K562 (cell line): ENCODE results near the gene OR4D9. TPM values are rescaled to one million over a fixed set of nuclear protein-coding genes. Genes with fewer than 3 reads are reported as not detected.
"Not testable (repeated sequence)": the region's sequence is repeated elsewhere in the genome, so short reads cannot be mapped to it uniquely, and the experiment has no call there.

Source experiments
- ATAC-seq: fragments of 200-7000 bp; cut with Tn5 transposase; 3 replicates; pipeline ENCODE4 v1.9.1; 2020; ENCODE audit warnings: moderate library complexity
- BruUV-seq: library from RNA; stranded (reverse); fragments of 400-500 nt; replicated peaks from 2 replicates; lab custom pipeline; 2021; lab: Mats Ljungman, UMichigan
- CTCF ChIA-PET: fragments of 300-600 bp; formaldehyde crosslinking; extraction: SDS; loops from one replicate; lab custom pipeline; 2021; ENCODE audit warnings: low intra/inter-chr PET ratio; lab: Yijun Ruan, JAX
- POLR2A ChIA-PET: fragments of 300-600, 350-650 bp; sonication (Branson Sonifier 250); formaldehyde crosslinking; extraction: SDS; loops from one replicate; lab custom pipeline; 2021; ENCODE audit warnings: antibody characterized with exemption, inconsistent platforms; lab: Yijun Ruan, JAX
- DNase-seq, 4 experiments: peaks; one replicate each; pipeline versions ENCODE4 v3.0.0 to v3.0.0-alpha.2; 2011 to 2018; ENCODE audit warnings: low spot score in 3 of 4, mixed read lengths in 3 of 4; ENCODE audit errors: extremely low read depth in 1 of 4
- FAIRE-seq: peaks from 2 replicates; lab custom pipeline; 2011; peaks lifted over from hg19 to GRCh38; lab: Jason Lieb, UNC
- H2AFZ ChIP-seq: 2 replicates; pipeline ENCODE4 v1.6.0; 2011; ENCODE audit warnings: low read depth, low read length, control low read depth, inconsistent platforms
- H3K27ac ChIP-seq: fragments of 200-600 bp; 3 replicates; pipeline ENCODE4 v1.8.0; 2011; ENCODE audit warnings: low read depth, mild to moderate bottlenecking, control low read depth, inconsistent platforms, low read length, moderate library complexity, mixed read lengths; ENCODE audit errors: extremely low read depth
- H3K27me3 ChIP-seq, 2 experiments: fragments of 300-600 bp in 1 of 2; 2 replicates in 1 of 2; 3 replicates in 1 of 2; pipeline versions ENCODE4 v1.6.0 to v1.8.0; 2011; ENCODE audit warnings: inconsistent platforms in 2 of 2, low read length in 2 of 2, mild to moderate bottlenecking in 1 of 2, mixed read lengths in 1 of 2, moderate library complexity in 1 of 2; ENCODE audit not compliant: control insufficient read depth in 2 of 2, insufficient read depth in 2 of 2
- H3K36me3 ChIP-seq: fragments of 300-600 bp; 3 replicates; pipeline ENCODE4 v1.8.0; 2011; ENCODE audit warnings: mild to moderate bottlenecking, low read length, inconsistent platforms; ENCODE audit not compliant: control insufficient read depth, insufficient read depth
- H3K4me1 ChIP-seq, 2 experiments: fragments of 200-600 bp in 1 of 2; replicated peaks in 1 of 2; 2 replicates in 1 of 2; 3 replicates in 1 of 2; pipeline versions ENCODE4 v1.5.1 to v1.8.0; 2011; ENCODE audit warnings: inconsistent platforms in 2 of 2, low read length in 2 of 2, mild to moderate bottlenecking in 1 of 2, mixed read lengths in 1 of 2, moderate library complexity in 1 of 2; ENCODE audit not compliant: control insufficient read depth in 2 of 2, insufficient read depth in 2 of 2
- H3K4me2 ChIP-seq: 2 replicates; pipeline ENCODE4 v1.6.1; 2011; ENCODE audit warnings: low read length, control low read depth, inconsistent platforms, mixed read lengths; ENCODE audit not compliant: insufficient read depth
- H3K4me3 ChIP-seq: fragments of 200-600 bp; sonication (generic), shearing (Covaris generic); 2 replicates; pipeline ENCODE4 v1.5.1; 2016; ENCODE audit warnings: control low read depth, inconsistent platforms
- H3K79me2 ChIP-seq: fragments of 200-600 bp; 3 replicates; pipeline ENCODE4 v1.8.0; 2011; ENCODE audit warnings: low read length, inconsistent platforms; ENCODE audit not compliant: control insufficient read depth, insufficient read depth
- H3K9ac ChIP-seq, 2 experiments: 2 replicates each; pipeline versions ENCODE4 v1.6.0 to v1.6.1; 2011; ENCODE audit warnings: low read depth in 2 of 2, low read length in 2 of 2, control low read depth in 1 of 2, inconsistent platforms in 1 of 2, mild to moderate bottlenecking in 1 of 2, mixed read lengths in 1 of 2; ENCODE audit not compliant: insufficient read depth in 1 of 2
- H3K9me1 ChIP-seq: one replicate; pipeline ENCODE4 v1.6.0; 2011; ENCODE audit warnings: inconsistent platforms, mild to moderate bottlenecking, low read length, moderate library complexity; ENCODE audit not compliant: control insufficient read depth, insufficient read depth
- H3K9me3 ChIP-seq: replicated peaks from 2 replicates; pipeline ENCODE4 v1.5.1; 2011; ENCODE audit warnings: low read depth, low read length, inconsistent platforms; ENCODE audit not compliant: control insufficient read depth, insufficient read depth
- H4K20me1 ChIP-seq: replicated peaks from 2 replicates; pipeline ENCODE4 v1.6.1; 2011; ENCODE audit warnings: low read length, inconsistent platforms, mixed read lengths; ENCODE audit not compliant: control insufficient read depth, insufficient read depth
- AFF1 ChIP-seq, 2 experiments: fragments of 450-650 bp; IDR thresholded peaks; 2 replicates each; pipeline ENCODE4 v1.6.1; 2018; ENCODE audit warnings: mild to moderate bottlenecking in 2 of 2, low read depth in 1 of 2; ENCODE audit not compliant: partially characterized antibody in 2 of 2
- BCOR ChIP-seq: fragments of 450-650 bp; IDR thresholded peaks from 2 replicates; pipeline ENCODE4 v1.6.1; 2016
- KDM1A ChIP-seq, 2 experiments: fragments of 450-650 bp; IDR thresholded peaks; 2 replicates each; pipeline ENCODE4 v1.6.1; 2016; ENCODE audit warnings: mild to moderate bottlenecking in 2 of 2
- NFIC ChIP-seq: fragments of 450-650 bp; IDR thresholded peaks from 2 replicates; pipeline ENCODE4 v1.6.1; 2017; ENCODE audit warnings: mild to moderate bottlenecking, inconsistent platforms
- PHB2 ChIP-seq: fragments of 450-650 bp; IDR thresholded peaks from 2 replicates; pipeline ENCODE4 v1.6.1; 2017; ENCODE audit warnings: low read depth
- PKNOX1 ChIP-seq: fragments of 450-650 bp; IDR thresholded peaks from 2 replicates; pipeline ENCODE4 v1.6.1; 2016
- SAFB ChIP-seq: fragments of 200-400 bp; formaldehyde crosslinking; IDR thresholded peaks from 2 replicates; pipeline ENCODE4 v1.6.1; 2017; ENCODE audit warnings: low read depth, low read length, borderline replicate concordance
- TRIM28 ChIP-seq: fragments of 450-650 bp; IDR thresholded peaks from 2 replicates; pipeline ENCODE4 v1.6.1; 2017
- ZNF146 ChIP-seq: IDR thresholded peaks from one replicate; pipeline ENCODE4 v1.6.1; 2018; ENCODE audit warnings: missing compliant biosample characterization; ENCODE audit not compliant: unreplicated experiment
- ZNF507 ChIP-seq: conservative IDR thresholded peaks from 2 replicates; pipeline ENCODE4 v1.6.1; 2017; ENCODE audit warnings: missing genetic modification characterization, missing compliant biosample characterization
- ZNF551 ChIP-seq: fragments of 250-450 bp; sonication (Bioruptor Pico); IDR thresholded peaks from 2 replicates; pipeline ENCODE4 v1.5.0; 2021; ENCODE audit warnings: mild to moderate bottlenecking, moderate library complexity
- WGBS: fragments of 100-300 bp; shearing (Covaris generic); methylation state at CpG from one replicate; pipeline ENCODE4 v1.1.6; 2016; ENCODE audit warnings: low coverage, mixed read lengths; ENCODE audit not compliant: insufficient coverage; ENCODE audit errors: missing lambda C conversion rate; 5-methylcytosine and 5-hydroxymethylcytosine counted together
- in situ Hi-C: fragments of 300-500 bp; cut with MboI; formaldehyde crosslinking; loops from 4 replicates; pipeline ENCODE4 v1.15.0; 2018; ENCODE audit warnings: inconsistent platforms, mixed read lengths
- intact Hi-C: fragments of 100-400 bp; cut with micrococcal nuclease; formaldehyde crosslinking; loops from 2 replicates; pipeline ENCODE4 v1.14.2; 2022
- polyA plus RNA-seq, 8 experiments: library from polyadenylated mRNA; depleted of rRNA in 4 of 8; stranded (reverse) in 5 of 8; unstranded in 3 of 8; fragments of >200 nt; fragmentation: Nextera tagmentation in 2 of 8; fragmentation: Illumina TruSeq in 1 of 8; extraction: Ambion mirVana in 2 of 8; extraction: Trizol in 1 of 8; gene quantifications; 2 replicates each; pipeline versions ENCODE4 v1.2.1 to v1.2.3, GENCODE V29; 2011 to 2014; ENCODE audit warnings: inconsistent platforms in 1 of 8, missing spikeins in 1 of 8
- total RNA-seq, 7 experiments: library from RNA; depleted of rRNA in 6 of 7; stranded (reverse); fragments of >200 nt in 6 of 7; fragmentation: Illumina TruSeq in 2 of 7; extraction: Trizol in 2 of 7; gene quantifications; 2 replicates each; pipeline versions ENCODE4 v1.2.1 to v1.2.3, GENCODE V29; 2011 to 2021; ENCODE audit warnings: low replicate concordance in 1 of 7

OR4D9 gene
- total and polyA plus RNA-seq, 9 of the 15 experiments (the other 6 are each of a cell fraction or from before 2014, with no cell fraction given) = not detected

- peak in 1 of 2 experiments; percentile 50; a peak in 1 of 4 replicates for TF ChIP-seq KDM1A (IDR thresholded peaks at IDR 0.05)
- TF ChIP-seq ZNF146 = peak; percentile 65
- TF ChIP-seq PKNOX1 = 0 out of 2 replicates have a peak, but pooled peaks have one; percentile 7
- 0 out of 2 replicates have a peak, but pooled peaks have one; percentile 20 for TF ChIP-seq TRIM28
- TF ChIP-seq BCOR = peak; percentile 62; the same call in 1 of the 2 replicates
- TF ChIP-seq NFIC = peak; percentile 56
- POLR2A ChIA-PET, H4K20me1 ChIP-seq, H3K4me3 ChIP-seq, H3K4me2 ChIP-seq, ATAC-seq, CTCF ChIA-PET, BruUV-seq, H3K9me1 ChIP-seq, H3K9me3 ChIP-seq, intact Hi-C loops, H3K27ac ChIP-seq, H3K27me3 ChIP-seq, FAIRE-seq, DNase-seq, H3K36me3 ChIP-seq, H2AFZ ChIP-seq, in situ Hi-C loops, H3K9ac ChIP-seq: not testable (repeated sequence)
- peaks cover 10 to 14% of the 10 kb centered on the region in 2 experiments; a peak in 3 of 5 replicates for H3K4me1 ChIP-seq
- WGBS = 100% methylated on average over 2 of the region's 3 CpGs
- H3K79me2 ChIP-seq = peaks cover 19% of the 10 kb centered on the region
Measured at GRCh38 chr11:59543713-59544112, 32.4 kb downstream of the OR4D9 start.

DNA sequence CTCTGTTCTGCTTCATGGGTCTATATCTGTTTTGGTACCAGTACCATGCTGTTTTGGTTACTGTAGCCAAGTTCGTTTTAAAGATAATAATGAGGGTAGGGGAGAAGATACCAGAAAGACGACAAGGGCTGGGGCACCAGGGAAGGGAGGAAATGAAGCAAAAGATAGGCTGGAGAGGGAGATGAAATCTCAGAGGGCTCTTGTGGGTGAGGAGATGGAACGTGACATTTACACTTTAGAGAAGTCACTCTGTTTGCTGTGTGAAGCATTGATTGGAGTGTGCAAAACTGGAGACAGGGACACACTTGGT lies 33.5 kb downstream of the OR4D9 start:
- Histone ChIP-seq H3K27ac (peak overlapping the region; percentile 100), H3K4me2 (peak overlapping the region; percentile 98), H3K4me1 (peaks cover 17 to 19% of the 10 kb centered on the region in 2 experiments; a peak in 3 of 5 replicates), H3K27me3 (no peaks in the 10 kb centered on the region), H3K9ac (peak overlapping the region; percentile 92 to 100), H3K4me3 (peak overlapping the region; percentile 48), H3K9me1 (no peaks in the 10 kb centered on the region), H4K20me1 (no peaks in the 10 kb centered on the region), H3K9me3 (no peaks in the 10 kb centered on the region; the same call in 1 of the 2 replicates), H3K36me3 (no peaks in the 10 kb centered on the region; the same call in 2 of the 3 replicates), H3K79me2 (peaks cover 19% of the 10 kb centered on the region), H2AFZ (peak overlapping the region; percentile 54)
- in situ Hi-C loops = no loop called here
- DNase-seq = peak in 1 of 4 experiments; percentile 49
- ATAC-seq = peak; percentile 8
- FAIRE-seq = no peak
- ChIA-PET CTCF (no interaction called here), POLR2A (no interaction called here)
- BruUV-seq = no TSS peak
- intact Hi-C loops = loop anchor here (1.0 to 5.0 kb wide), 2 partner anchors 8 to 773 kb away; no protein-coding TSS in a partner anchor
- 0% methylated on average over 3 of the region's 3 CpGs for WGBS
- TF ChIP-seq PHB2 = peak; percentile 39; the same call in 1 of the 2 replicates
- no peak for TF ChIP-seq AFF1 (IDR thresholded peaks at IDR 0.05; ENCODE audit: low read depth in 1 of 2, partially characterized antibody in 2 of 2)
- TF ChIP-seq SAFB = no peak
- no peak for TF ChIP-seq ZNF507 (tag)
- peak; percentile 59; the same call in 1 of the 2 replicates for TF ChIP-seq ZNF551 (CRISPR knock-in tag)
